GM21528 (cell line): Measurements from ENCODE around the gene PIK3R5.
A peak's percentile ranks its signal among the peaks of the same experiment; 100 is the strongest.
"Not testable (repeated sequence)": the region's sequence is repeated elsewhere in the genome, so short reads cannot be mapped to it uniquely, and the experiment has no call there.

Experiments used
- ATAC-seq: cut with Tn5 transposase; IDR thresholded peaks from one replicate; pipeline ENCODE4 v1.9.1; 2021; ENCODE audit warnings: mild to moderate bottlenecking, moderate library complexity; ENCODE audit not compliant: unreplicated experiment, low FRiP score

The PIK3R5 gene

GRCh38 chr17:8965394-8966168, at the start of gene PIK3R5:
Gene PIK3R5 (minus strand): TSS chr17:8965707. CDS start chr17:8911494, 54,213 bp downstream.
- peak; percentile 58 for ATAC-seq

- no peak for ATAC-seq
Observed at GRCh38 chr17:9011001-9011400, 45.5 kb upstream of the PIK3R5 start.

- no peak for ATAC-seq
Observed at GRCh38 chr17:9009737-9010136, 44.2 kb upstream of the PIK3R5 start.

- no peak for ATAC-seq
Observed at GRCh38 chr17:9009096-9009495, 43.6 kb upstream of the PIK3R5 start.

- ATAC-seq, result no peak
Observed at GRCh38 chr17:9007052-9007714, 41.7 kb upstream of the PIK3R5 start.

GRCh38 chr17:9006175-9006767, 40.8 kb upstream of the PIK3R5 start:
- no peak for ATAC-seq

GRCh38 chr17:9004961-9005285, 39.4 kb upstream of the PIK3R5 start:
- ATAC-seq, result no peak

- no peak for ATAC-seq
Observed at GRCh38 chr17:9004132-9004960, 38.8 kb upstream of the PIK3R5 start.

GRCh38 chr17:9003355-9004131, 38.0 kb upstream of the PIK3R5 start:
- ATAC-seq, result no peak

- no peak for ATAC-seq
Observed at GRCh38 chr17:9002606-9003354, 37.3 kb upstream of the PIK3R5 start.

GRCh38 chr17:9002227-9002605, 36.7 kb upstream of the PIK3R5 start:
- ATAC-seq, result no peak

- no peak for ATAC-seq
Observed at GRCh38 chr17:9001559-9001958, 36.1 kb upstream of the PIK3R5 start.

GRCh38 chr17:8997994-8998628, 32.6 kb upstream of the PIK3R5 start:
- no peak for ATAC-seq

GRCh38 chr17:8995711-8996110, 30.2 kb upstream of the PIK3R5 start:
- no peak for ATAC-seq

GRCh38 chr17:8994319-8994718, 28.8 kb upstream of the PIK3R5 start:
- no peak for ATAC-seq

GRCh38 chr17:8991514-8992285, 26.2 kb upstream of the PIK3R5 start:
- ATAC-seq, result no peak

GRCh38 chr17:8988263-8988935, 22.9 kb upstream of the PIK3R5 start:
- not testable (repeated sequence) for ATAC-seq

GRCh38 chr17:8986295-8986694, 20.8 kb upstream of the PIK3R5 start:
- no peak for ATAC-seq
